DND-41 (cell line): ENCODE measurements around the gene RABGAP1L.

ENCODE experiments used
- ATAC-seq: fragments of 200-7000 bp; cut with Tn5 transposase; 3 replicates; pipeline ENCODE4 v1.9.1; 2021; ENCODE audit warnings: low read depth; ENCODE audit not compliant: insufficient read depth
- DNase-seq: peaks from one replicate; pipeline ENCODE4 v3.0.0-alpha.2; 2020
- H2AFZ ChIP-seq: 2 replicates; pipeline ENCODE4 v1.6.0; 2012; ENCODE audit warnings: low read depth, low read length
- H3K27ac ChIP-seq: 2 replicates; pipeline ENCODE4 v1.5.1; 2012; ENCODE audit warnings: low read length, inconsistent platforms
- H3K27me3 ChIP-seq: fragments of 200-600 bp; sonication (generic); 2 replicates; pipeline ENCODE4 v1.6.0; 2012; ENCODE audit warnings: low read length, mild to moderate bottlenecking, inconsistent platforms; ENCODE audit not compliant: insufficient read depth, poor library complexity
- H3K36me3 ChIP-seq: 2 replicates; pipeline ENCODE4 v1.5.1; 2012; ENCODE audit warnings: low read length, inconsistent platforms; ENCODE audit not compliant: insufficient read depth
- H3K4me1 ChIP-seq: 2 replicates; pipeline ENCODE4 v1.5.1; 2012; ENCODE audit warnings: mild to moderate bottlenecking, low read length; ENCODE audit not compliant: insufficient read depth
- H3K4me2 ChIP-seq: 2 replicates; pipeline ENCODE4 v1.6.0; 2012; ENCODE audit warnings: mild to moderate bottlenecking, moderate library complexity, low read length, inconsistent platforms; ENCODE audit not compliant: insufficient read depth
- H3K4me3 ChIP-seq, 2 experiments: fragments of 200-600 bp in 1 of 2; shearing (Covaris generic) in 1 of 2; 2 replicates each; pipeline ENCODE4 v1.5.1; 2012 to 2016; ENCODE audit warnings: inconsistent platforms in 2 of 2, low read length in 2 of 2, mild to moderate bottlenecking in 2 of 2, low read depth in 1 of 2, moderate library complexity in 1 of 2
- H3K79me2 ChIP-seq: 2 replicates; pipeline ENCODE4 v1.6.0; 2012; ENCODE audit warnings: low read length, inconsistent platforms; ENCODE audit not compliant: insufficient read depth
- H3K9ac ChIP-seq: 2 replicates; pipeline ENCODE4 v1.6.0; 2012; ENCODE audit warnings: low read depth, mild to moderate bottlenecking, inconsistent platforms, low read length, moderate library complexity
- H3K9me3 ChIP-seq: 2 replicates; pipeline ENCODE4 v1.5.1; 2012; ENCODE audit warnings: low read length, moderate library complexity, mild to moderate bottlenecking, inconsistent platforms; ENCODE audit not compliant: insufficient read depth, severe bottlenecking
- H4K20me1 ChIP-seq: 2 replicates; pipeline ENCODE4 v1.6.0; 2012; ENCODE audit warnings: low read length; ENCODE audit not compliant: insufficient read depth
- EZH2 ChIP-seq: IDR thresholded peaks from 3 replicates; pipeline ENCODE4 v1.6.1; 2012; ENCODE audit warnings: borderline replicate concordance, low read depth, mild to moderate bottlenecking, moderate library complexity, low read length, inconsistent platforms; ENCODE audit not compliant: severe bottlenecking
- TF ChIP-seq, protein P1 (sequence below): IDR thresholded peaks from 2 replicates; pipeline ENCODE4 v1.5.1; 2012; ENCODE audit warnings: borderline replicate concordance, low read length, moderate library complexity, mild to moderate bottlenecking; ENCODE audit not compliant: poor library complexity, severe bottlenecking; ENCODE audit errors: extremely low read depth

Gene RABGAP1L

DNA sequence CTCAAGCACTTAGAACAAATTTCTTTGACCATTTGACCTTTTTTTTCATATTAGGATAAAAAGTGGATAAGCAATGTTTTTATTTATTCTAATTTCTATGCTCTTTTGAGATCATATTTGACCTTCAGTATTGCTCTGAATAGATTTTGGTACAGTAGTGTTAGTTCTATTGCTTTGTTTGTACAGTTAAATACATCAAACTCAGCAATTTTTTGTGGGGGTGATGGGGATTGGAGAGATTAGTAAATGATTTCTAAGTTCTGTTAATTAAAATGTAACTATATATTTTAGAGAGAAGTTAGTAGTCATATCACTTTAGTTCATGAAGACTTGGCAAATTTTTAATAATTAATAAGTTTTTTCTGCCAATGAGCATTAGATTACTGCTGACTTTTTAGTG, 286.0 kb downstream of the RABGAP1L start:
- no peaks in the 10 kb centered on the region for H4K20me1 ChIP-seq
- no peak for ATAC-seq
- TF ChIP-seq, protein P1, sequence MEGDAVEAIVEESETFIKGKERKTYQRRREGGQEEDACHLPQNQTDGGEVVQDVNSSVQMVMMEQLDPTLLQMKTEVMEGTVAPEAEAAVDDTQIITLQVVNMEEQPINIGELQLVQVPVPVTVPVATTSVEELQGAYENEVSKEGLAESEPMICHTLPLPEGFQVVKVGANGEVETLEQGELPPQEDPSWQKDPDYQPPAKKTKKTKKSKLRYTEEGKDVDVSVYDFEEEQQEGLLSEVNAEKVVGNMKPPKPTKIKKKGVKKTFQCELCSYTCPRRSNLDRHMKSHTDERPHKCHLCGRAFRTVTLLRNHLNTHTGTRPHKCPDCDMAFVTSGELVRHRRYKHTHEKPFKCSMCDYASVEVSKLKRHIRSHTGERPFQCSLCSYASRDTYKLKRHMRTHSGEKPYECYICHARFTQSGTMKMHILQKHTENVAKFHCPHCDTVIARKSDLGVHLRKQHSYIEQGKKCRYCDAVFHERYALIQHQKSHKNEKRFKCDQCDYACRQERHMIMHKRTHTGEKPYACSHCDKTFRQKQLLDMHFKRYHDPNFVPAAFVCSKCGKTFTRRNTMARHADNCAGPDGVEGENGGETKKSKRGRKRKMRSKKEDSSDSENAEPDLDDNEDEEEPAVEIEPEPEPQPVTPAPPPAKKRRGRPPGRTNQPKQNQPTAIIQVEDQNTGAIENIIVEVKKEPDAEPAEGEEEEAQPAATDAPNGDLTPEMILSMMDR, result no peak
- no peak for TF ChIP-seq EZH2
- H3K36me3 ChIP-seq, result no peaks in the 10 kb centered on the region
- H3K9ac ChIP-seq, result no peak overlapping the region
- no peak overlapping the region for H3K4me2 ChIP-seq
- no peaks in the 10 kb centered on the region for H3K27me3 ChIP-seq
- H3K79me2 ChIP-seq, result no peaks in the 10 kb centered on the region
- no peaks in the 10 kb centered on the region for H3K4me1 ChIP-seq
- H3K27ac ChIP-seq, result no peak overlapping the region
- no peak overlapping the region for H2AFZ ChIP-seq
- no peak overlapping the region for H3K4me3 ChIP-seq
- no peaks in the 10 kb centered on the region for H3K9me3 ChIP-seq
- no peak for DNase-seq

DNA sequence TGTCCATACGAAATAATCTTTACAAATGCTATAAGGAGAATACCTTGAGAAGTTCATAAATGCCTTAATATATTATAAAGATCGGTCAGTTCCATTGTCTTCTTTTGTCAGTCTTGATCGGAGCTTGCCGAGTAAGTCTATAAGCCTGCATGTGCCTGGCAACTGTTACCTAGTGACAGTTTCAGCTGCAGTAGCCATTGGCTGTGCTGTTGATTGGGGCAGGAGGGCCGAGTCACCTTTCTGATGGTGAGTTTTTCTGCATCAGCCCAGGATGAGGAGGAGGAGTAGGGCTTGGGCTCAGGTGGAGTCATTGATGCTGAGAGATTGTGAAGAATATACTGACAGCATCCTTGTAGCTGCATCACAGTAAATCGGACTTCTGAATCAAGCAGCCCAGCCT, 286.5 kb downstream of the RABGAP1L start:
- Histone ChIP-seq H2AFZ (no peak overlapping the region), H3K9me3 (no peaks in the 10 kb centered on the region), H3K36me3 (no peaks in the 10 kb centered on the region), H3K79me2 (no peaks in the 10 kb centered on the region), H3K27me3 (no peaks in the 10 kb centered on the region), H3K4me2 (no peak overlapping the region), H3K4me1 (no peaks in the 10 kb centered on the region), H3K4me3 (no peak overlapping the region), H4K20me1 (no peaks in the 10 kb centered on the region), H3K9ac (no peak overlapping the region), H3K27ac (no peak overlapping the region)
- TF ChIP-seq, protein P1, result no peak
- TF ChIP-seq EZH2, result no peak
- DNase-seq (no peak), ATAC-seq (no peak)

- TF ChIP-seq, protein P1, result no peak
- no peak for TF ChIP-seq EZH2
- no peak within 1 kb of the TSS for H3K4me3 ChIP-seq
- ATAC-seq (no peak), DNase-seq (no peak)
- no peak within 1 kb of the TSS for H3K27ac ChIP-seq
- H3K9me3 ChIP-seq, result no peaks in the 10 kb centered on the region
- H3K9ac ChIP-seq, result no peak within 1 kb of the TSS
- H3K79me2 ChIP-seq, result no peaks in the 10 kb centered on the region
- no peaks in the 10 kb centered on the region for H4K20me1 ChIP-seq
- H3K4me1 ChIP-seq, result no peaks in the 10 kb centered on the region
- no peaks in the 10 kb centered on the region for H3K36me3 ChIP-seq
- H3K4me2 ChIP-seq, result no peak within 1 kb of the TSS
- no peak within 1 kb of the TSS for H2AFZ ChIP-seq
- no peaks in the 10 kb centered on the region for H3K27me3 ChIP-seq
These were observed 288.7 kb downstream of the RABGAP1L start, which contains the start of gene GPR52 for GRCh38 chr1:174447866-174448530. TSS of gene GPR52 (plus strand) at chr1:174447964. CDS start at chr1:174448112, 148 bp downstream.
